HepG2 (cell line): ENCODE results near the gene UGT1A8. TPM values are rescaled to one million over a fixed set of nuclear protein-coding genes. Genes with fewer than 3 reads are reported as not detected.
A peak's percentile ranks its signal among the peaks of the same experiment; 100 is the strongest.

Experiments
- ASH2L ChIP-seq: fragments of 300-600, 200-600 bp; sonication (generic); IDR thresholded peaks from 2 replicates; pipeline ENCODE4 v1.7.0; 2017; ENCODE audit warnings: low read depth, mild to moderate bottlenecking, moderate library complexity, mixed read lengths, low read length; ENCODE audit not compliant: insufficient read length
- CREM ChIP-seq, 2 experiments: sonication (generic) in 1 of 2; formaldehyde crosslinking in 1 of 2; IDR thresholded peaks; 2 replicates each; pipeline versions ENCODE4 v1.4.0 to v1.6.1; 2016 to 2020; ENCODE audit warnings: antibody characterized with exemption in 1 of 2, mild to moderate bottlenecking in 1 of 2, missing genetic modification reagents in 1 of 2
- DPF2 ChIP-seq: sonication (generic); formaldehyde crosslinking; IDR thresholded peaks from 2 replicates; pipeline ENCODE4 v1.4.0; 2020; ENCODE audit warnings: mild to moderate bottlenecking, low read depth, missing genetic modification reagents, borderline replicate concordance
- E2F2 ChIP-seq: sonication (generic); formaldehyde crosslinking; IDR thresholded peaks from 2 replicates; pipeline ENCODE4 v1.4.0; 2020; ENCODE audit warnings: missing genetic modification reagents, borderline replicate concordance
- FOXP1 ChIP-seq, 2 experiments: fragments of 450-650 bp in 1 of 2; IDR thresholded peaks; 2 replicates each; pipeline ENCODE4 v1.6.1; 2017 to 2018; ENCODE audit warnings: antibody characterized with exemption in 1 of 2
- HDAC2 ChIP-seq: sonication (generic); formaldehyde crosslinking; IDR thresholded peaks from 2 replicates; pipeline ENCODE4 v1.4.0; 2020; ENCODE audit warnings: missing genetic modification reagents
- ISL2 ChIP-seq: sonication (generic); formaldehyde crosslinking; IDR thresholded peaks from 2 replicates; pipeline ENCODE4 v1.5.0; 2020; ENCODE audit warnings: missing genetic modification reagents
- KDM6A ChIP-seq: IDR thresholded peaks from 2 replicates; pipeline ENCODE4 v1.6.1; 2016; ENCODE audit warnings: low read depth
- MLLT10 ChIP-seq: sonication (generic); formaldehyde crosslinking; IDR thresholded peaks from 2 replicates; pipeline ENCODE4 v1.4.0; 2020; ENCODE audit warnings: missing genetic modification reagents
- MTERF4 ChIP-seq: sonication (generic); formaldehyde crosslinking; IDR thresholded peaks from 2 replicates; pipeline ENCODE4 v1.8.0; 2023; ENCODE audit warnings: mild to moderate bottlenecking, missing genetic modification reagents
- MXD4 ChIP-seq: IDR thresholded peaks from 2 replicates; pipeline ENCODE4 v1.6.1; 2016; ENCODE audit warnings: mild to moderate bottlenecking, missing biosample characterization, missing genetic modification reagents
- NAIF1 ChIP-seq: sonication (generic); formaldehyde crosslinking; IDR thresholded peaks from 2 replicates; pipeline ENCODE4 v1.5.0; 2020; ENCODE audit warnings: mild to moderate bottlenecking, missing genetic modification reagents, borderline replicate concordance
- PPARG ChIP-seq: conservative IDR thresholded peaks from 2 replicates; pipeline ENCODE4 v1.6.1; 2016; ENCODE audit warnings: missing biosample characterization, missing genetic modification reagents
- XRCC5 ChIP-seq: fragments of 200-400 bp; formaldehyde crosslinking; optimal IDR thresholded peaks from 2 replicates; pipeline ENCODE3; 2017; ENCODE audit warnings: mild to moderate bottlenecking, low read length
- ZNF124 ChIP-seq: sonication (generic); formaldehyde crosslinking; IDR thresholded peaks from 2 replicates; pipeline ENCODE4 v1.4.0; 2020; ENCODE audit warnings: missing genetic modification reagents
- ZNF768 ChIP-seq: sonication (generic); formaldehyde crosslinking; IDR thresholded peaks from 2 replicates; pipeline ENCODE4 v1.4.0; 2020; ENCODE audit warnings: missing genetic modification reagents
- ZNF772 ChIP-seq: sonication (generic); formaldehyde crosslinking; IDR thresholded peaks from 2 replicates; pipeline ENCODE4 v1.5.0; 2020; ENCODE audit warnings: mild to moderate bottlenecking, missing genetic modification reagents
- ZNF792 ChIP-seq: IDR thresholded peaks from 2 replicates; pipeline ENCODE4 v1.6.1; 2016
- ZSCAN20 ChIP-seq: sonication (generic); formaldehyde crosslinking; IDR thresholded peaks from 2 replicates; pipeline ENCODE4 v1.4.0; 2020; ENCODE audit warnings: missing genetic modification reagents, mild to moderate bottlenecking, borderline replicate concordance
- ZSCAN9 ChIP-seq: IDR thresholded peaks from 2 replicates; pipeline ENCODE4 v1.6.1; 2016; ENCODE audit warnings: borderline replicate concordance
- polyA plus RNA-seq, 8 experiments: library from polyadenylated mRNA; depleted of rRNA in 3 of 8; stranded (reverse) in 7 of 8; unstranded in 1 of 8; fragments of >200 nt; fragmentation: Illumina TruSeq in 4 of 8; extraction: Trizol in 4 of 8; gene quantifications; 2 replicates each; pipeline versions ENCODE4 v1.2.1 to v1.2.3, GENCODE V29; 2011 to 2016; ENCODE audit warnings: low read depth in 4 of 8, missing spikeins in 1 of 8, mixed read lengths in 1 of 8; ENCODE audit not compliant: insufficient read depth in 1 of 8
- total RNA-seq, 5 experiments: library from RNA; depleted of rRNA; stranded (reverse); fragments of >200 nt; fragmentation: Illumina TruSeq; extraction: Trizol; gene quantifications; 2 replicates each; pipeline ENCODE4 v1.2.3, GENCODE V29; 2016; ENCODE audit warnings: low read depth in 1 of 5
- TF ChIP-seq, protein P1 (sequence below): sonication (generic); formaldehyde crosslinking; IDR thresholded peaks from 2 replicates; pipeline ENCODE4 v1.4.0; 2020; ENCODE audit warnings: mild to moderate bottlenecking, missing genetic modification reagents
- TF ChIP-seq, protein P2 (sequence below): sonication (generic); formaldehyde crosslinking; IDR thresholded peaks from 2 replicates; pipeline ENCODE4 v1.8.0; 2022; ENCODE audit warnings: mild to moderate bottlenecking, missing genetic modification reagents, borderline replicate concordance
- TF ChIP-seq, protein P3 (sequence below): sonication (generic); formaldehyde crosslinking; IDR thresholded peaks from 2 replicates; pipeline ENCODE4 v1.5.1; 2020; ENCODE audit warnings: mild to moderate bottlenecking, moderate library complexity, missing genetic modification reagents
- TF ChIP-seq, protein P4 (sequence below): fragments of 450-650 bp; IDR thresholded peaks from 2 replicates; pipeline ENCODE4 v1.6.1; 2017

The UGT1A8 gene
- total and polyA plus RNA-seq, 2 of the 13 experiments (the other 11 are each of a cell fraction or from before 2014, with no cell fraction given) = not detected

DNA sequence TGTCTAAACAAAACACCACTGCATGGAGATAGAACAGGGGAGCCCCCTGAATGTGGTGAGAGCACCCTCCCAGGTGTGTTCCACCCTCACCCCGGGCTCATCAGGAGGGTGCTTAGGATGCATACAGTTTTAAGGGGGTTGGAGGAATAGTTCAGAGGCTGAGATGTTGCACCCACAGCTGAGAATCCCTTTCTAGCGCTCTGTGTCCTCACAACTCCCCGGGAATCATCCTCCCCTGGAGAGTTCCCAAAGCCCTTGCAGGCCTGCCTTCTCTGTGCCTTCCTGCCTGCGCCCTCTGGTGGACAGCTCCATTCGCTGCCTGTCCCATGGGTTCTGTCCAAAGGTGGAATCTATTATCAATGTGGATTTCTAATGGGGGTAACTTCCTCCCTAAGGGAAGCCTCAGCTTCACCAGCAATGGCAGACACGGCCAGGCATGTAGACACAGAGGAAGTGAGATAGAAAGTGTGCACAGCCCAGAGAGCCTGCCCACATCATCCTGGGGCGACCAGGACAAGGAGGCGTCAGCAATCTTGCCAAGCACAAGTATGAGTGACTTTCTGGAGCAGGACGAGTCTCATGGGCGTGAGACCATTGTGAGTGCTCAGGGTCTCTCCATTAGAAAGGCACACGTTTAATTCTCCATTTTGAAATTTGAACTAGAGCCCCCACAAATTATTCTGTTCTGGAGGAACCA is 94.0 kb downstream of the UGT1A8 start (continued):
- TF ChIP-seq, protein P1, sequence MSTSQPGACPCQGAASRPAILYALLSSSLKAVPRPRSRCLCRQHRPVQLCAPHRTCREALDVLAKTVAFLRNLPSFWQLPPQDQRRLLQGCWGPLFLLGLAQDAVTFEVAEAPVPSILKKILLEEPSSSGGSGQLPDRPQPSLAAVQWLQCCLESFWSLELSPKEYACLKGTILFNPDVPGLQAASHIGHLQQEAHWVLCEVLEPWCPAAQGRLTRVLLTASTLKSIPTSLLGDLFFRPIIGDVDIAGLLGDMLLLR (CRISPR knock-in tag) = no peak
- no peak for TF ChIP-seq ZNF792 (CRISPR knock-in tag)
- TF ChIP-seq, protein P2, sequence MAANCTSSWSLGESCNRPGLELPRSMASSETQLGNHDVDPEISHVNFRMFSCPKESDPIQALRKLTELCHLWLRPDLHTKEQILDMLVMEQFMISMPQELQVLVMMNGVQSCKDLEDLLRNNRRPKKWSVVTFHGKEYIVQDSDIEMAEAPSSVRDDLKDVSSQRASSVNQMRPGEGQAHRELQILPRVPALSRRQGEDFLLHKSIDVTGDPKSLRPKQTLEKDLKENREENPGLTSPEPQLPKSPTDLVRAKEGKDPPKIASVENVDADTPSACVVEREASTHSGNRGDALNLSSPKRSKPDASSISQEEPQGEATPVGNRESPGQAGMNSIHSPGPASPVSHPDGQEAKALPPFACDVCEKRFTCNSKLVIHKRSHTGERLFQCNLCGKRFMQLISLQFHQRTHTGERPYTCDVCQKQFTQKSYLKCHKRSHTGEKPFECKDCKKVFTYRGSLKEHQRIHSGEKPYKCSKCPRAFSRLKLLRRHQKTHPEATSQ (CRISPR knock-in tag) = no peak
- TF ChIP-seq PPARG (CRISPR knock-in tag) = no peak
- TF ChIP-seq HDAC2 (CRISPR knock-in tag) = no peak
- TF ChIP-seq ISL2 (CRISPR knock-in tag) = no peak
- TF ChIP-seq KDM6A (CRISPR knock-in tag) = no peak
- no peak for TF ChIP-seq MTERF4 (CRISPR knock-in tag)
- TF ChIP-seq, protein P3, sequence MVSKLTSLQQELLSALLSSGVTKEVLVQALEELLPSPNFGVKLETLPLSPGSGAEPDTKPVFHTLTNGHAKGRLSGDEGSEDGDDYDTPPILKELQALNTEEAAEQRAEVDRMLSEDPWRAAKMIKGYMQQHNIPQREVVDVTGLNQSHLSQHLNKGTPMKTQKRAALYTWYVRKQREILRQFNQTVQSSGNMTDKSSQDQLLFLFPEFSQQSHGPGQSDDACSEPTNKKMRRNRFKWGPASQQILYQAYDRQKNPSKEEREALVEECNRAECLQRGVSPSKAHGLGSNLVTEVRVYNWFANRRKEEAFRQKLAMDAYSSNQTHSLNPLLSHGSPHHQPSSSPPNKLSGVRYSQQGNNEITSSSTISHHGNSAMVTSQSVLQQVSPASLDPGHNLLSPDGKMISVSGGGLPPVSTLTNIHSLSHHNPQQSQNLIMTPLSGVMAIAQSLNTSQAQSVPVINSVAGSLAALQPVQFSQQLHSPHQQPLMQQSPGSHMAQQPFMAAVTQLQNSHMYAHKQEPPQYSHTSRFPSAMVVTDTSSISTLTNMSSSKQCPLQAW = peak; percentile 61; the same call in 1 of the 2 replicates
- no peak for TF ChIP-seq MLLT10 (CRISPR knock-in tag)
- TF ChIP-seq ZNF124 = no peak
- no peak for TF ChIP-seq FOXP1 (IDR thresholded peaks at IDR 0.05)
- no peak for TF ChIP-seq FOXP1 (CRISPR knock-in tag; IDR thresholded peaks at IDR 0.05)
- no peak for TF ChIP-seq E2F2 (CRISPR knock-in tag)
- TF ChIP-seq MXD4 (CRISPR knock-in tag) = no peak
- 0 out of 2 replicates have a peak, but pooled peaks have one; percentile 16 for TF ChIP-seq ZNF768
- TF ChIP-seq CREM (IDR thresholded peaks at IDR 0.05) = no peak
- no peak for TF ChIP-seq CREM (CRISPR knock-in tag; IDR thresholded peaks at IDR 0.05)
- TF ChIP-seq XRCC5 = peak; percentile 70
- peak; percentile 29; the same call in 1 of the 2 replicates for TF ChIP-seq ZSCAN9 (CRISPR knock-in tag)
- no peak for TF ChIP-seq ZNF772
- TF ChIP-seq DPF2 (CRISPR knock-in tag) = no peak
- TF ChIP-seq ZSCAN20 (CRISPR knock-in tag) = no peak
- TF ChIP-seq, protein P4, sequence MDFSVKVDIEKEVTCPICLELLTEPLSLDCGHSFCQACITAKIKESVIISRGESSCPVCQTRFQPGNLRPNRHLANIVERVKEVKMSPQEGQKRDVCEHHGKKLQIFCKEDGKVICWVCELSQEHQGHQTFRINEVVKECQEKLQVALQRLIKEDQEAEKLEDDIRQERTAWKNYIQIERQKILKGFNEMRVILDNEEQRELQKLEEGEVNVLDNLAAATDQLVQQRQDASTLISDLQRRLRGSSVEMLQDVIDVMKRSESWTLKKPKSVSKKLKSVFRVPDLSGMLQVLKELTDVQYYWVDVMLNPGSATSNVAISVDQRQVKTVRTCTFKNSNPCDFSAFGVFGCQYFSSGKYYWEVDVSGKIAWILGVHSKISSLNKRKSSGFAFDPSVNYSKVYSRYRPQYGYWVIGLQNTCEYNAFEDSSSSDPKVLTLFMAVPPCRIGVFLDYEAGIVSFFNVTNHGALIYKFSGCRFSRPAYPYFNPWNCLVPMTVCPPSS = no peak
- no peak for TF ChIP-seq ASH2L
- TF ChIP-seq NAIF1 (CRISPR knock-in tag) = no peak
